Skin epidermis (tissue), 12 donors: ENCODE measurements around the gene LNPEP.
"Not testable (repeated sequence)": the region's sequence is repeated elsewhere in the genome, so short reads cannot be mapped to it uniquely, and the experiment has no call there.

Experiments used
- H3K27ac ChIP-seq, 21 experiments: fragments of 200-600 bp; sonication (generic) in 11 of 21; one replicate each; pipeline ENCODE4 v1.5.0; 2020; ENCODE audit warnings: mild to moderate bottlenecking in 3 of 21, inconsistent platforms in 2 of 21, moderate library complexity in 2 of 21
- H3K4me3 ChIP-seq, 7 experiments: fragments of 200-600 bp; sonication (generic) in 2 of 7; one replicate each; pipeline ENCODE4 v1.5.0; 2020; ENCODE audit warnings: inconsistent platforms in 2 of 7, mild to moderate bottlenecking in 2 of 7, moderate library complexity in 1 of 7

Gene LNPEP

GRCh38 chr5:97076098-97076497 is 140.2 kb downstream of the LNPEP start:
- H3K27ac ChIP-seq: no peak overlapping the region
- no peak overlapping the region for H3K4me3 ChIP-seq

- Histone ChIP-seq H3K27ac (no peak overlapping the region), H3K4me3 (no peak overlapping the region)
These were observed 141.4 kb downstream of the LNPEP start for GRCh38 chr5:97077246-97077645.

GRCh38 chr5:97078958-97079743 is 143.3 kb downstream of the LNPEP start:
- no peak overlapping the region for H3K27ac ChIP-seq
- H3K4me3 ChIP-seq: no peak overlapping the region

- not testable (repeated sequence) for H3K27ac ChIP-seq
These were observed 149.0 kb downstream of the LNPEP start for GRCh38 chr5:97084782-97085458.

GRCh38 chr5:97085459-97086181 is 149.7 kb downstream of the LNPEP start:
- Histone ChIP-seq H3K4me3 (no peak overlapping the region), H3K27ac (no peak overlapping the region)

More at GRCh38 chr5:97084782-97085458, 149.0 kb downstream of the LNPEP start:
- H3K4me3 ChIP-seq: not testable (repeated sequence)
